NCI-H2029 treated with DMSO at 0.1 percent for 48 hours (cell line): ENCODE results near the gene PLAC9.
A peak's percentile ranks its signal among the peaks of the same experiment; 100 is the strongest.

Experiments
- DNase-seq: peaks from one replicate; lab custom pipeline; 2025; lab: John Stamatoyannopoulos, UW

Gene PLAC9

DNA sequence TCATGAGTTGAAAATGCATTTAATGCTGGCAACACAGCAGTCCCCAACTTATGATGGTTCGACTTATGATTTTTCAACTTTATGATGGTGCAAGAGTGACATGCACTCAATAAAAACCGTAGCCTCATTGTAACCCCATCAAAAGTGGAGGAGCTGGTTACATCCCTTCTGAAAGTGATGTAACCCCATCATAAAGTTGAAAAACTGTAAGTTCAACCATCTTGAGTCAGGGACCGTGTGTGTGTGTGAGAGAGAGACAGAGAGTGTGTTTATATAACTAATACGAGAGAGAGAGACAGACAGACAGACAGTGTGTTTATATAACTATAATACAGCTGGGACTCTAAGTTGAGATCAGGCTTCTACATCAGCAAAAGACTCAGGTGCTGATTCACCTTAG, 51.8 kb downstream of the PLAC9 start:
- DNase-seq, result no peak

DNA sequence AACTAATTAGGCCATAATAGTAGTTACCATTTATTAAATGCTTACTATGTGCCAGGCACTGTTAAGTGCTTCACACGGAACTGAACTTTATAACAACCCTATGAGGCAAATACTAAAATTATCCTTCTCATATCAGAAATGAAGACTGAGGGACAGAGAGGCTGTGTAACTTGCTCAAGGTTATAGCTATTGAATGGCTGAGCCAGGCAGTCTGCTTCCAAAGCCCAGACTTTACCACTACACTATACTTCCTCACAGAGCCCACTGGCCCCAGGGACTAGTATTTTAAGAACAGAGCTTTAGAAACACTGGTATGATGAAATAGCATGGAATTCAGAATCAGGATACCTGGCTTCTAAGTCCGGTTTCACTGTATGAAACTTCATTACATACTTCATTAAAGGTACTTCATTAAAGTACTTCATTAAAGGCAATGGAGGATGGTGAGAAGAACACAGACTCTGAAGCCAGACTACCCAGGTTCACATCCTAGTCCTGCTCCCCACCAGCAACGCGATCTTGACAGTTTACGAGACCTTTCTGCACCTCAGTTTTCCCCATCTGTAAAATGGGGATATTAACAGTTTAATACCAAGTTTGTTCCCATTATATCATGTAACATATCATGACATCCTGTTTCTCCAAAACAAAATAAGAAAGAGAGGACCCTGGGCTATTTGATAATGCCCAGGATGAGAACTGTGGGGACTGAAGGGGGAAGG, 53.2 kb downstream of the PLAC9 start:
- DNase-seq, result no peak

DNA sequence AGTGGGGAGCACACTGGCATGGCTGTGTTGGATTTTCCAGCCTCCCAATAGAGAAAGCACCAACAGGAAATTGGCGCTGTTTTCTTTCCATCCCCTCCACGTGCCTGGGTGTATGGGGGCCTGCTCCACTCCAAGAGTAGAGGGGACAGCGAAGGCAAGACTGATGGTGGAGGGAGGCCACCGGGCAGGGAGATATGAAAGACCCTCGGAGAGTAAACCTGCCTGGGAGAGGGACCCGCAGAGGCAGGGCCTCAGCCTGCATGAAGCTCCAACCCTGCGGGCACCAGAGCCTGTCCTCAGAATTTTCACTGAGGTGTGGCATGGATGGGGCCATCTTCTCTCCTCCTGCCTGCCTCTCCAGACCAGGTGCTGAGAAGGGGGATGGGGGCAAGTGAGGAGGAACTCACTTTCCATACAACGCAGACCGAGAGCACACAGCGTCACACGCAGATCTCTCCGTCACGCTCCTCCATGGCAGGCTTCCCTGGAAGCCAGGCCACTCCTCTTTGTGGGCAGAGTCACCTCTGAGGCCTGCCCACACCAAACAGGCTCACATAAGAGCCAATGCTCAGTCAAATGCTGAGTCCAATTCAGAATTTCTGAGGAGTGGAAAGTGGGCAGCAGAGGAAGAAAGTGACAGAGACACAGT, 54.0 kb downstream of the PLAC9 start:
- DNase-seq, result peak; percentile 55

DNA sequence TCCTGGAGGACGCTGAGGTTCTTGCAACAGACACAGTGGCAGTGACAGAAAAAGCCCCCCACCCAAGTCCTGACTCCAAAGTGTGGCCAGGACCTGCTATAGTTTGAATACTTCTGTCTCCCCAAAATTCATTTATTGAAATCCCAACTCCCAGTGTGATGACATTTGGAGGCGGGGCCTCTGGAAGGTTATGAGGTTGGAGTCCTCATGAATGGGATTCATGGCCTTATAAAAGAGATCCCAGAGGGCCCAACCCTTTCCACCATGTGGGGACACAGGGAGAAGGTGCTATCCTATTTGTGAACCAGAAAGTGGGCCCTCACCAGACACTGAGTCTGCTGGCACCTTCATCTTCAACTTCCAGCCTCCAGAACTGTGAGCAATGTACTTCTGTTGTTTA, 54.5 kb downstream of the PLAC9 start:
- no peak for DNase-seq

DNA sequence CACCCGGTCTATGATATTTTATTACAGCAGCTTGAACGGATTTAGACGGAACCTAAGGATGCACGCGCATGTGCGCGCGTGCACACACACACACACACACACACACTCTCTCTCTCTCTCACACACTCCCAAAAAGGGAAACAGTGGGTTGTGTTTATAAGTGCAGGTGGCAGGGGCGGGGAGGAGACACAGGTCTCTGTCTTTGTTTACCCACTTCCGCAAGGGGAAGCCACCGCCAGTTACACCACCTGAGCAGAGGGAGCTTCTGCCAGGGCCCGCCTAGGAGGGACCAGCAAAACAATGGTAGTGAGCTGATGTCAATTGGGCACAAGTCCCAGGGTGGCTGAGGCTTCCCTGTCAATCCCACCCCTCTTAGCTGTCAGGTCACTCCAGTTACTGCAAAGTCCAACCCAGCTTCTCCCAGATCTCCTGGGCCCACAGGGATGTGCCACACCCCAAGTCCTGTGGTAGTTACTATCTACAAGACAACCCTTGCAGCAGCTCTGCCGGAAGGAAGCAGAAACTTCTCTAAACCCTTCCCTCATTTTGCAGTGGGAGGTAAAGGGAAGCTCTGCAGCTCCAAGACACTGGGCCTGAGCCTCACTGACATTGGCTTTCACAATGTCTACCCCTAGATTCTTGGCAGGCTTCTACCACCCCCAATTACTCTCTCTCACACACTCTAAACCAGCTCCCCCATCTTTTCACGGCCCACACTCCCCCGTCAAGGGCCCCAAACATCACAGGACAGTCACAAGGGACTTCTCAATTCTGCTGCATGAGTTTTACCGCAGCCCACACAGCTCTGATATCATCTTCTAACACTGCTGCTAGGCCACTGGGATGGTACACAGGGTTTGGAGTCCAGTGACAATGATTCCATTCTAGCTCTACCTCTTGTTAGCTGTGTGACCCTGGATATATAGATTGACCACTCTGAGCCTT, 55.2 kb downstream of the PLAC9 start:
- DNase-seq, result peak; percentile 66

DNA sequence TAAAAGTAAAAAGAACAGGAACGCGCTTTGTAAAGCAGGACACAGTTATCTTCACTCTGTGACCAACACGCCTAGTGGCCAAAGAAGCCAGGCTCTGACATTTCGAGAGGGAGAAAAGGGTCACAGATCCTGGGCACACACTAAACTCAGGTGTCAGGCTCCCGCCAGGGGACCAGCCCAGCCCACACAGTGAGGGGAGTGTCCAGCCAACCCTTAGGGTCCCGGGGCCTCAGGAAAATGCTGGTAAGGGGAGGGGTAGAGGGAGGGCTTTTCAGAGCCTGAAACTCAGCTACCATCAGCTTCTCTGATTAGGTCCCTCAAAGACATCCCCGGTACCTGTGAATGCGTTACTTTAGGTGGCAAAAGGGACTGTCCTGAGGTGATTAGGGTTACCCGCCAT, 56.2 kb downstream of the PLAC9 start:
- no peak for DNase-seq

DNA sequence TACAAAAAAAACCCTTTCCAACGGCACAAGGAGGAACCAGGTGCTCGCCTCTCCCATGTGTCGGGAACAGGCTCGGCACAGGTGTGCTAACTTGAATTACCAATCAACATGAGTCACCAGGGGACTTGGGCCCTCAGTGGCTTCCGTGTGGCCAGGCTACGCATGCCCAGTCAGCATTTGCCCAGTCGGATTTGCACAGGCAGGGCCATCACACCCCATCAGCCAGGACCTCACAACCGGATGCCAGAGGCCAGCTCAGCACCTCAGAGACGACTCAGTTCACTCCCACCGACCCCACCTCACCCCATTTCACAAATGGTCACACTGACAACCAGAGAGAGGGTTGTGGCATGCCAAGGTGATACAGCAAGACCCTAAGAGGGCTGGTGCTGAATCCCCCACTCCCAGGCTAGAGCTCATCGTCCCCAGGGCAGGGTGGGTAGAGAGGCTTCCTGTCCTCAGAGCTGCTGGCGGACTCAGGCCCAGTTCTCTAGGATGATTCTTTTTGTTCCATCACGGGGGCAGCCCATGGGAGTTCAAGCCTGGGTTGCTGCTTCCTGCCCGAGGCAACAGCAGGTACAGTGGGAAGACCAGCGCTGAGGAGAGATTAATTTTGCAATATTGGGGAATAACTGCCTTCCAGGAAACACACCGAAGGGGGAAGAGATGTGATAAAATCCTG, 59.2 kb downstream of the PLAC9 start:
- DNase-seq, result no peak

DNA sequence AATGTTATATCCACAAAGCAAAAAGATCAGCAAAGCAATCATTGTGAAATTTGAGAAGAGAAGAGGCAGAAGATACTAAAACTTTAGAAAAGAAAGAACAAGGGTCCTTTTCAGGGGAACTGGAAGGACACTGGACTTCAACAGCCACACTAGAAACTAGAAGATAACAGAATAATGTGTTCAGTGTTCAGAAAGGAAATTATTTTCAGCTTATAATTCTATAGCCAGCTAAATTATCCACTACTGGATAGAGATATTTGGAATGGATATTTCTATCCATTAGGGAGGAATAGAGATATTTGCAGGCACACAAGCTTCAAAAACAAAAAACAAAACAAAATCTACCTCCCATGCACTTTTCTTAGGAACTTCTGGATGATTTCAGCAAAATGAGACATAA, 60.0 kb downstream of the PLAC9 start:
- DNase-seq, result no peak

DNA sequence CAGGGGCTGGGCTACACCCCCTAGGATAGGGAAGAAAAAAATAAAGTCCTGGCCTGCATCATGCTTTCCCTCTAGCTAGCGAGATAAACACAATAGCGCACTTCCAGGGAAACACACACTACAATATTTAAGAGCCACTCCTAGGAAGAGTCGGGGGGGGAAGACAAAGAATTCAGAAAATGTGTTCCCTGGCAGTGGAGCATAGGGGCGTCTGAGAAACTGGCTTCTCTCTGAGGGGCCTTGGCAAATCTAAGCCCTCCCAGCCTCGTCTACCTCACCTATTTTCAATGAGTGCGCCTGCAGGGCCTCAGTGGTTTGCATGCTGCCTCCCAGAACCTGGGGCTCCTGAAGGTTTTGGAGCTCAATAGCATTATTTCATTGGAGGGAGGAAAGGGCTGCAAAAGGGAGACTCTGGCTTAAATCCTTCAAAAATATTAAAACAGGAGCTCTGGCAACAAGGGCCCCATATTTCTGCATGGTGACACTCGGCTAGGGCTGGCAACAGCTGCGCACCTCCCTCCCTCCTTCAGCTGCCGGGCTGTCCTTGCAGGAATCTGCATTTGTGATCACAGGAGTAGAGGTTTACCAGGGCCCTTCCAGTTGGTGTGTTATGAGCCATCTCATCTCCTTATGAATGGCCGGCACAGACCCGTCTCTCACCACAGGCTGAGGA, 62.0 kb downstream of the PLAC9 start:
- no peak for DNase-seq
